ENCODE measurements around the gene GUCA2B. TPM values are rescaled to one million over a fixed set of nuclear protein-coding genes. Genes with fewer than 3 reads are reported as not detected.

GUCA2B gene
- total RNA-seq, 1 experiment from 2014 or later: not detected

- DNase-seq: peak; percentile 50
- TF ChIP-seq, protein P1, sequence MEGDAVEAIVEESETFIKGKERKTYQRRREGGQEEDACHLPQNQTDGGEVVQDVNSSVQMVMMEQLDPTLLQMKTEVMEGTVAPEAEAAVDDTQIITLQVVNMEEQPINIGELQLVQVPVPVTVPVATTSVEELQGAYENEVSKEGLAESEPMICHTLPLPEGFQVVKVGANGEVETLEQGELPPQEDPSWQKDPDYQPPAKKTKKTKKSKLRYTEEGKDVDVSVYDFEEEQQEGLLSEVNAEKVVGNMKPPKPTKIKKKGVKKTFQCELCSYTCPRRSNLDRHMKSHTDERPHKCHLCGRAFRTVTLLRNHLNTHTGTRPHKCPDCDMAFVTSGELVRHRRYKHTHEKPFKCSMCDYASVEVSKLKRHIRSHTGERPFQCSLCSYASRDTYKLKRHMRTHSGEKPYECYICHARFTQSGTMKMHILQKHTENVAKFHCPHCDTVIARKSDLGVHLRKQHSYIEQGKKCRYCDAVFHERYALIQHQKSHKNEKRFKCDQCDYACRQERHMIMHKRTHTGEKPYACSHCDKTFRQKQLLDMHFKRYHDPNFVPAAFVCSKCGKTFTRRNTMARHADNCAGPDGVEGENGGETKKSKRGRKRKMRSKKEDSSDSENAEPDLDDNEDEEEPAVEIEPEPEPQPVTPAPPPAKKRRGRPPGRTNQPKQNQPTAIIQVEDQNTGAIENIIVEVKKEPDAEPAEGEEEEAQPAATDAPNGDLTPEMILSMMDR (IDR thresholded peaks at IDR 0.05; ENCODE audit: unreplicated experiment): peak; percentile 87
- Mint-ChIP-seq H3K9me3 (ENCODE audit: low read depth, unreplicated experiment) (no peaks in the 10 kb centered on the region), H3K4me1 (ENCODE audit: low read depth, unreplicated experiment) (peaks cover 15% of the 10 kb centered on the region), H3K27me3 (ENCODE audit: unreplicated experiment) (no peaks in the 10 kb centered on the region), H3K36me3 (ENCODE audit: insufficient read depth, unreplicated experiment) (peaks cover 24% of the 10 kb centered on the region), H3K4me3 (ENCODE audit: low read depth, unreplicated experiment) (no peak overlapping the region), H3K27ac (ENCODE audit: unreplicated experiment) (no peak overlapping the region)
- intact Hi-C loops (cut with micrococcal nuclease; ENCODE audit: unreplicated experiment): loop anchor here (5.0 to 10.0 kb wide), 2 partner anchors 148 to 280 kb away; partner anchors contain the start of genes PPCS and ZMYND12
- BruUV-seq (replicated peaks): no TSS peak
- CTCF ChIA-PET: no interaction called here
Observed at GRCh38 chr1:42176902-42177519, 23.8 kb downstream of the GUCA2B start.

DNA sequence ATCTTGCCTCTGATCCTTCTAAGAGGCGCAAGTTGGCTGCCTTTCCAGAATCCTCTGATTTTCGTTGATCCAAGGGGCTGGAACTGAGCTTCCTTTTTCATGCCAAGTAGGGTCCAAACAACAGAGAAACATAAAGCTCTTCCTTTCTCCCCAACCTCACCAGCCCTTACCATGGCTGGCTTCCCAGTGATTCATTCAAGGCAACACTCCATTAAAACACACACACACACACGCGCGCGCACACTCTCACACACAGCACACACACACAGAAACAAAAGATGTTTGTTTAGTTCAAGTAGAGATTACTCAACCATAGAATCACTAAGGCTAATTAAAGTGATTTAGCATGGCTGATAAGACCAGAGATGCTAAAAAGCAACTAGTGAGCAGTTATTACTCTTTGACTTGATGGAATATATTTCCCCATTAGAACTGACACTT, 24.4 kb downstream of the GUCA2B start:
- peaks cover 15% of the 10 kb centered on the region for H3K4me1 Mint-ChIP-seq (ENCODE audit: low read depth, unreplicated experiment)
- DNase-seq: peak; percentile 28
- TF ChIP-seq, protein P1 (IDR thresholded peaks at IDR 0.05; ENCODE audit: unreplicated experiment): no peak
- no TSS peak for BruUV-seq (replicated peaks)
- no peak overlapping the region for H3K4me3 Mint-ChIP-seq (ENCODE audit: low read depth, unreplicated experiment)
- H3K9me3 Mint-ChIP-seq (ENCODE audit: low read depth, unreplicated experiment): no peaks in the 10 kb centered on the region
- CTCF ChIA-PET: no interaction called here
- no peak overlapping the region for H3K27ac Mint-ChIP-seq (ENCODE audit: unreplicated experiment)
- intact Hi-C loops (cut with micrococcal nuclease; ENCODE audit: unreplicated experiment): loop anchor here (5.0 to 10.0 kb wide), 2 partner anchors 147 to 280 kb away; partner anchors contain the start of genes PPCS and ZMYND12
- peaks cover 22% of the 10 kb centered on the region for H3K36me3 Mint-ChIP-seq (ENCODE audit: insufficient read depth, unreplicated experiment)
- no peaks in the 10 kb centered on the region for H3K27me3 Mint-ChIP-seq (ENCODE audit: unreplicated experiment)

GRCh38 chr1:42178249-42178648, 25.0 kb downstream of the GUCA2B start:
- BruUV-seq (replicated peaks): no TSS peak
- Mint-ChIP-seq H3K4me3 (ENCODE audit: low read depth, unreplicated experiment) (no peak overlapping the region), H3K36me3 (ENCODE audit: insufficient read depth, unreplicated experiment) (peaks cover 26% of the 10 kb centered on the region), H3K27ac (ENCODE audit: unreplicated experiment) (no peak overlapping the region), H3K9me3 (ENCODE audit: low read depth, unreplicated experiment) (no peaks in the 10 kb centered on the region), H3K27me3 (ENCODE audit: unreplicated experiment) (no peaks in the 10 kb centered on the region), H3K4me1 (ENCODE audit: low read depth, unreplicated experiment) (peaks cover 15% of the 10 kb centered on the region)
- TF ChIP-seq, protein P1 (IDR thresholded peaks at IDR 0.05; ENCODE audit: unreplicated experiment): no peak
- no peak for DNase-seq
- CTCF ChIA-PET: no interaction called here
- intact Hi-C loops (cut with micrococcal nuclease; ENCODE audit: unreplicated experiment): loop anchor here (5.0 to 10.0 kb wide), 2 partner anchors 147 to 279 kb away; partner anchors contain the start of genes PPCS and ZMYND12

DNA sequence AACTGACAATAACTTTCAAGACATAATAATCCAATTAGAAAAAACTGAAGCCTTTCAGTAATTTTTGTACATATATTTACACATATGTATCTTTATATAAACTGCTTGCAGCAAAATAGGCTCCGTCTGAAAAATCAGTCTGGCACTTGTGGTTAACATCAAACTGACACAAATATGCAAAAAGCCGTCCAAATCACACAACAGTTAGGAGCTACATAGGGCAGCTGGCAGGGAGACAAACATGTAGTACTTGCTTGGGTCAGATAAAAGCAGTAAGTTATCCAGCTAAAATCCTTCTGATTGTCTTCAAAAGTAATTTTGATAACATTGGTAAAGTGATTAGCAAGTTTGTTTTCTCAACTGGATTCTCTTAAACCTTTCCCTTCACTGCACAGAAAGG, 26.1 kb downstream of the GUCA2B start:
- TF ChIP-seq, protein P1 (IDR thresholded peaks at IDR 0.05; ENCODE audit: unreplicated experiment): no peak
- CTCF ChIA-PET: no interaction called here
- Mint-ChIP-seq H3K9me3 (ENCODE audit: low read depth, unreplicated experiment) (no peaks in the 10 kb centered on the region), H3K27me3 (ENCODE audit: unreplicated experiment) (no peaks in the 10 kb centered on the region), H3K4me1 (ENCODE audit: low read depth, unreplicated experiment) (peaks cover 9% of the 10 kb centered on the region), H3K4me3 (ENCODE audit: low read depth, unreplicated experiment) (no peak overlapping the region), H3K27ac (ENCODE audit: unreplicated experiment) (no peak overlapping the region), H3K36me3 (ENCODE audit: insufficient read depth, unreplicated experiment) (peaks cover 26% of the 10 kb centered on the region)
- BruUV-seq (replicated peaks): no TSS peak
- intact Hi-C loops (cut with micrococcal nuclease; ENCODE audit: unreplicated experiment): loop anchor here (5.0 to 10.0 kb wide), 2 partner anchors 146 to 278 kb away; partner anchors contain the start of genes PPCS and ZMYND12
- DNase-seq: no peak

Measured in Calu3 (cell line).